Panc1 (cell line): ENCODE results near the gene HTN1. TPM values are rescaled to one million over a fixed set of nuclear protein-coding genes. Genes with fewer than 3 reads are reported as not detected.

Experiments
- ATAC-seq: fragments of 200-7000 bp; cut with Tn5 transposase; 2 replicates; pipeline ENCODE4 v1.9.1; 2020; ENCODE audit warnings: mild to moderate bottlenecking, moderate library complexity
- BruUV-seq: library from RNA; stranded (reverse); fragments of 400-500 nt; replicated peaks from 2 replicates; lab custom pipeline; 2021; lab: Mats Ljungman, UMichigan
- CTCF ChIA-PET: fragments of 300-600 bp; sonication (Branson Sonifier 250); formaldehyde crosslinking; loops from one replicate; lab custom pipeline; 2022; ENCODE audit warnings: antibody characterized with exemption; lab: Charles Lee
- POLR2A ChIA-PET: fragments of 300-600 bp; sonication (Branson Sonifier 250); formaldehyde crosslinking; loops from one replicate; lab custom pipeline; 2022; ENCODE audit warnings: antibody characterized with exemption; lab: Charles Lee
- DNase-seq: peaks from one replicate; pipeline ENCODE4 v3.0.0-alpha.2; 2010; ENCODE audit warnings: low read depth, low spot score
- H3K27ac ChIP-seq: 2 replicates; pipeline ENCODE4 v1.5.1; 2011; ENCODE audit warnings: mild to moderate bottlenecking, low read length, inconsistent platforms
- H3K27me3 ChIP-seq: fragments of 200-500 bp; sonication (Bioruptor generic); 2 replicates; pipeline ENCODE4 v1.6.0; 2014; ENCODE audit warnings: low read length, inconsistent platforms; ENCODE audit not compliant: control insufficient read depth, insufficient read depth
- H3K36me3 ChIP-seq: fragments of 200-500 bp; sonication (Bioruptor generic); 2 replicates; pipeline ENCODE4 v1.5.1; 2014; ENCODE audit warnings: inconsistent platforms, mild to moderate bottlenecking, low read length, moderate library complexity; ENCODE audit not compliant: control insufficient read depth, insufficient read depth
- H3K4me1 ChIP-seq: 2 replicates; pipeline ENCODE4 v1.5.1; 2011; ENCODE audit warnings: inconsistent platforms, mild to moderate bottlenecking, low read length, moderate library complexity; ENCODE audit not compliant: control insufficient read depth, insufficient read depth
- H3K4me3 ChIP-seq, 2 experiments: 2 replicates each; pipeline ENCODE4 v1.5.1; 2011 to 2012; ENCODE audit warnings: low read depth in 2 of 2, low read length in 2 of 2, mild to moderate bottlenecking in 2 of 2, inconsistent platforms in 1 of 2, moderate library complexity in 1 of 2
- H3K9me3 ChIP-seq: fragments of 200-500 bp; sonication (Bioruptor generic); 2 replicates; pipeline ENCODE4 v1.5.1; 2014; ENCODE audit warnings: low read depth, mild to moderate bottlenecking, inconsistent platforms, low read length, moderate library complexity; ENCODE audit not compliant: control insufficient read depth, insufficient read depth
- CTCF ChIP-seq: fragments of 450-650 bp; IDR thresholded peaks from 2 replicates; pipeline ENCODE4 v1.5.1; 2017; ENCODE audit warnings: mild to moderate bottlenecking
- POLR2AphosphoS5 ChIP-seq: IDR thresholded peaks from 2 replicates; pipeline ENCODE4 v1.6.1; 2012; ENCODE audit warnings: mild to moderate bottlenecking, low read depth, low read length, moderate library complexity
- REST ChIP-seq, 2 experiments: IDR thresholded peaks; 2 replicates each; pipeline ENCODE4 v1.6.1; 2011 to 2012; ENCODE audit warnings: low read depth in 2 of 2, control low read depth in 1 of 2, low read length in 1 of 2, mild to moderate bottlenecking in 1 of 2, moderate library complexity in 1 of 2; ENCODE audit not compliant: insufficient read depth in 1 of 2
- SIN3A ChIP-seq: IDR thresholded peaks from 2 replicates; pipeline ENCODE4 v1.6.1; 2012; ENCODE audit warnings: low read depth, mild to moderate bottlenecking, low read length, moderate library complexity, borderline replicate concordance; ENCODE audit not compliant: insufficient read depth
- TCF7L2 ChIP-seq: IDR thresholded peaks from 2 replicates; pipeline ENCODE4 v1.6.1; 2011; ENCODE audit warnings: mild to moderate bottlenecking, low read depth, low read length, inconsistent platforms
- in situ Hi-C: cut with HindIII; loops from 2 replicates; pipeline ENCODE4 v1.10.0; 2016; ENCODE audit warnings: low sequenced_read_pairs, low pct_unique_long_range_greater_than_20kb
- intact Hi-C: fragments of 100-400 bp; cut with micrococcal nuclease; formaldehyde crosslinking; loops from one replicate; pipeline ENCODE4 v1.10.0; 2022; ENCODE audit not compliant: unreplicated experiment
- total RNA-seq: library from RNA; stranded (reverse); gene quantifications from one replicate; pipeline ENCODE4 v1.2.1, GENCODE V29; 2021; ENCODE audit not compliant: unreplicated experiment

Gene HTN1
- total RNA-seq, 1 experiment from 2014 or later: not detected

- intact Hi-C loops (no loop called here), in situ Hi-C loops (no loop called here)
- TF ChIP-seq POLR2AphosphoS5 (no peak), SIN3A (no peak)
- H3K36me3 ChIP-seq: no peaks in the 10 kb centered on the region
- no TSS peak for BruUV-seq
- no peak overlapping the region for H3K27ac ChIP-seq
- POLR2A ChIA-PET: no interaction called here
- no peaks in the 10 kb centered on the region for H3K9me3 ChIP-seq
- H3K4me1 ChIP-seq: no peaks in the 10 kb centered on the region
- ATAC-seq: no peak
- no peaks in the 10 kb centered on the region for H3K27me3 ChIP-seq
- no peak for DNase-seq
- H3K4me3 ChIP-seq: no peak overlapping the region
- CTCF ChIA-PET: no interaction called here
Observed at GRCh38 chr4:70080205-70080604, 30.0 kb downstream of the HTN1 start.

- ChIA-PET POLR2A (no interaction called here), CTCF (no interaction called here)
- intact Hi-C loops (no loop called here), in situ Hi-C loops (no loop called here)
- Histone ChIP-seq H3K27me3 (no peaks in the 10 kb centered on the region), H3K36me3 (no peaks in the 10 kb centered on the region), H3K9me3 (no peaks in the 10 kb centered on the region), H3K27ac (no peak overlapping the region), H3K4me3 (no peak overlapping the region), H3K4me1 (no peaks in the 10 kb centered on the region)
- DNase-seq: no peak
- BruUV-seq: no TSS peak
- ATAC-seq: no peak
- no peak for TF ChIP-seq TCF7L2
- no peak for TF ChIP-seq REST (IDR thresholded peaks at IDR 0.05; ENCODE audit: insufficient read depth in 1 of 2, low read depth in 2 of 2, low read length in 1 of 2)
- no peak for TF ChIP-seq POLR2AphosphoS5
- no peak for TF ChIP-seq CTCF
- TF ChIP-seq SIN3A: no peak
Observed at GRCh38 chr4:70099206-70099605, 49.0 kb downstream of the HTN1 start.

Other genes starting within 250 kb of the HTN1 start
- not detected for gene SULT1E1, start 190.3 kb upstream of the HTN1 start, total RNA-seq
- not detected for gene CSN1S1, start 119.4 kb upstream of the HTN1 start, total RNA-seq
- gene CSN2, start 84.7 kb upstream of the HTN1 start, total RNA-seq: not detected
- not detected for gene STATH, start 54.5 kb upstream of the HTN1 start, total RNA-seq
- gene HTN3, start 22.0 kb upstream of the HTN1 start, total RNA-seq: not detected
- not detected for gene PRR27, start 103.8 kb downstream of the HTN1 start, total RNA-seq
- gene ODAM, start 145.3 kb downstream of the HTN1 start, total RNA-seq: not detected
- gene FDCSP, start 175.7 kb downstream of the HTN1 start, total RNA-seq: not detected
- not detected for gene CSN3, start 192.2 kb downstream of the HTN1 start, total RNA-seq